ENCODE results near the gene PPP1R12B.
"Not testable (repeated sequence)": the region's sequence is repeated elsewhere in the genome, so short reads cannot be mapped to it uniquely, and the experiment has no call there.

Gene PPP1R12B

GRCh38 chr1:202405928-202406327 lies 57.4 kb downstream of the PPP1R12B start:
- no peak for DNase-seq (ENCODE audit: low spot score)

- DNase-seq (ENCODE audit: low spot score): not testable (repeated sequence)
Measured at GRCh38 chr1:202406896-202407295, 58.4 kb downstream of the PPP1R12B start.

GRCh38 chr1:202407378-202407777 lies 58.9 kb downstream of the PPP1R12B start:
- DNase-seq (ENCODE audit: low spot score): not testable (repeated sequence)

DNA sequence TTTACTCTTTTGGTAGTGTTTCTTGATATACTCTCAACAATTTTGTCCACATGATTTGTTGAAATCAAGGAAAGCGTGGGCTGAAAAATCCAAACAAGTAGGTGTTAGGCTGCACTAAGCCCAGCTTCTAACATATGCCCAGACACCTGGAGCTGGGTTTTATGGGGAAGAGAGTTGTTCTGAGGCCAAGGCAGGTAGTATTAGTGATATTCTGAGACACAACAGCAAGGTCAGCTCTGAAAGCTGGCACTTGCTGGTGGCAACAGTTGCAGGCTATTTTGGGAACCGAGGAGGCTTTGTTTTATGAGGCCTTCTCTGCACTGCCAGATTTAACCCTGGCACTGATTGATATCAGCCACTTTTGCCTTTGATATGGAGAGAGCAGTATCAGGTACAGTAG lies 61.8 kb downstream of the PPP1R12B start:
- not testable (repeated sequence) for DNase-seq (ENCODE audit: low spot score)

GRCh38 chr1:202410854-202411357 lies 62.4 kb downstream of the PPP1R12B start:
- DNase-seq (ENCODE audit: low spot score): not testable (repeated sequence)

DNA sequence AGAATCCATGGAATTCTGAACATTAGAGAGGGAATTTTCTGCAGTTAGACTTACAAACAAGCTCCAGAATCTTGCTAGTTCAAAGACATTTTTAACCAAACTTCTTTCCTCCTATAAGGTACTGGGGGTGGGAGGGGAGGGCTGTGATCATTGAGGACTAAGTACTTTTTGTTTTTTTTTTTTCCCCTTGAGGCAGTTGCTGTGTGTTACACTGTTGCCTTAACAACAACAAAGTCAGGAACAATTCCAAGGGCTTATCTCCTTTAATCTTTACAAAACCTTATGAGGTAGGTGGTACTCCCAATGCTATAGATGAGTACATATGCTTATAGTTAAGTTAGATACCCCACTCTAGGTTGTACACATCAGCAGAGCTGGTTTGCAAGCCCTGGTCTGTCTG lies 62.9 kb downstream of the PPP1R12B start:
- no peak for DNase-seq (ENCODE audit: low spot score)

DNA sequence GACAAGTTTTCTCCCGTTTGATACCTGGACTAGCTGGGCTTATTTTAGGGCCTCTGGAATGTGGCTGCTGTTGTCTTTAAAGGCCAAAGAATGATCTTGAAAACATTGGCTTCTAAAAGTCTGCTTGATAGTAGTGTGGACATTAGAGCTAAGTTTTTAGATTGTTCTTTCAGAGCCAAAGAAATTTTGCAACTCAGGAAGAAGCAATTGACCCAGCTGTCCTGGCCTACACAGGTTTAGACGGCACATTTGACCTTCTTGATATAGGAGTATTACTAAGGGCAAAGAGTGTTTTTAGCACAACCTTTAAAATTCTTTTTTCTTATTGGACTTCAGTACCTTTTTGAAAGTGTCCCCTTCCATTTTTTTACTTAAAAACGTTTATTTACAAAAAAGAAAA lies 63.9 kb downstream of the PPP1R12B start:
- not testable (repeated sequence) for DNase-seq (ENCODE audit: low spot score)

DNA sequence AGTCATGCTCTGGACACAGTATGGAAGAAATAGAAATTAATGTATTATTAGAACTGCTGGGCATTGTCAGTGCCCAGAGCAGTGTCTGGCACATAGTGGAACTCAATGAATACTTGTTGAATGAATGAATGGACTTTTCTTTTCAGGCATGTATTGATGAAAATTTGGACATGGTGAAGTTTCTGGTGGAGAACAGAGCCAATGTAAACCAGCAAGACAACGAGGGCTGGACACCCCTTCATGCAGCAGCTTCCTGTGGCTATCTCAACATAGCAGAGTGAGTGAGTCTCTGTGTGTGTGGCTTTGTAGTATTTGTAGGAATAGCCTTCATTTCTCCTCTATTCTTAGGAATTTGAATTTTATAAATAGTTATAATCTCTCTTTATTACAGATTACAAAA lies 68.1 kb downstream of the PPP1R12B start:
- DNase-seq (ENCODE audit: low spot score): no peak

- DNase-seq (ENCODE audit: low spot score): not testable (repeated sequence)
Measured at GRCh38 chr1:202417141-202417540, 68.6 kb downstream of the PPP1R12B start.

DNA sequence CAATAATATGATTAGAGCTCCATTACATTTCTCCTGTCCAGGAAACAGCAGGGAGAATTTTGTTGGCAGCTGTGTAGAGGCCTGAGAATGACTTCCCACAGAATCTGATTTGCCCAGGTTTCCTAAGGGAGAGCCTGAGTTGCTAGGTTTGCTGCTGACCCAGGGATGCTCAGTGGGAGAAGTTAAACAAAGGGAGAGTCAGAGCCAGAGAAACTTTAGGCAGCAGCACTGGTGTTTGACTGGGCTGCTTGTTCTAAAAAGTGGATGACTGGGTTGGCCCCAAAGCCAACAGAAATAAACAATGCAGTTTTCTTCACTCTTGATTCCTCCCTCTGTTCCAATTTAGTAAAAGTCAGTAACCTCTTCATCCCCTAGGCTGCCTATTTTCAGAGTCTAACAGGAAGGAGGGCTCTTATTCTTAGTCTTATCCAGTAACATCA lies 69.3 kb downstream of the PPP1R12B start:
- DNase-seq (ENCODE audit: low spot score): not testable (repeated sequence)

- not testable (repeated sequence) for DNase-seq (ENCODE audit: low spot score)
Measured at GRCh38 chr1:202419731-202420130, 71.2 kb downstream of the PPP1R12B start.

GRCh38 chr1:202420422-202421094 lies 72.1 kb downstream of the PPP1R12B start:
- not testable (repeated sequence) for DNase-seq (ENCODE audit: low spot score)

DNA sequence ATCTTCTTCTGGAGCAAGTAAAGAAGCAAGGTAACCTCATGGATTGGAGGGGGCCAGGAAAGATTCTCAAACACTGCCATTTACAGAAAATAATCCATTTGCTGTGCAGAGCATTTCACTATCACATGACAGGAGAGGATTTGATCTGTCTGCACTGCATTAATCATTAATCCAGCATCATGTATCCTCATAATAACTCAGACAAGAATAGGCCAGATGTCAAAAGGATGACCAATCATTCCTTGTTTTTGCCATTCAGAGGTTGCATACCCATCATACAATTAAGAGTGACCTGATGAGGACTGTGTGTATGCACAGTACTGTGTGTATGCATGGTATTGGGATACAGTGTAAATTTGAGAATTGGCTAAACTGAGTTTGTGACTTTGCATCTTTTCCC lies 74.2 kb downstream of the PPP1R12B start:
- not testable (repeated sequence) for DNase-seq (ENCODE audit: low spot score)

GRCh38 chr1:202424260-202424659 lies 75.8 kb downstream of the PPP1R12B start:
- not testable (repeated sequence) for DNase-seq (ENCODE audit: low spot score)

DNA sequence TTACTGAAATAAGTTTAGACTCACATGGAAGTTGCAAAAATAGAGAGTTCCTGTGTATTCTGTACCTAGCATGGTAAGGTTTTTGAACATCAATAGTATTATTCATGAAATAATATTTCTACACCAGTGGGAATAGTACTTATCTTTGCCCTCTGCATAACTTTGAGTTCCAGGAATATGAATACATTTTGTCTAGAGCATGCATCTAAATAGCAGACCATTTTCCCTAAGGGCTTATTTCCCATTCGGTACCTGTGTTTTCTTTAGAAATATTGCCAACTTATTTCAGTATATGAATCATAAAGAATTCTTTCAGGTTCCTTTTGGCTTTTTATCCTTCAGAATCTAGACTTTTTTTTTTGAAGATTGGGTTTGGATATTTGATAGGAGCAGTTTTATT lies 81.6 kb downstream of the PPP1R12B start:
- DNase-seq (ENCODE audit: low spot score): not testable (repeated sequence)

DNA sequence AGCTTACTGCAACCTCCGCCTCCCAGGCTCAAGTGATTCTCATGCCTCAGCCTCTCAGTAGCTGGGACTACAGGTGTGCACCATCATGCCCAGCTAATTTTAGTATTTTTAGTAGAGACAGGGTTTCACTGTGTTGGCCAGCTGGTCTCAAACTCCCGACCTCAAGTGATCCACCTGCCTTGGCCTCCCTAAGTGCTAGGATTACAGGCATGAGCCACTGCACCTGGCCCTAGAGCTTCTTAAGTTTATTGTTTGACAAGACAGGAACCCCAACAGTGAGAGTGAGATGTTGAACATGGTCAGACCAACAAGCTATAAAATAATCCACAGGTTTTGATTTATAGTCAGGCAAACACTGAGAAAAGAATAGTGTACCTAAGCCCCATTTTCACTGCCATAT lies 83.8 kb downstream of the PPP1R12B start:
- not testable (repeated sequence) for DNase-seq (ENCODE audit: low spot score)

- DNase-seq (ENCODE audit: low spot score): no peak
Measured at GRCh38 chr1:202433155-202434043, 84.9 kb downstream of the PPP1R12B start.

- no peak for DNase-seq (ENCODE audit: low spot score)
Measured at GRCh38 chr1:202434059-202434458, 85.6 kb downstream of the PPP1R12B start.

- DNase-seq (ENCODE audit: low spot score): no peak
Measured at GRCh38 chr1:202438393-202439174, 90.1 kb downstream of the PPP1R12B start.

DNA sequence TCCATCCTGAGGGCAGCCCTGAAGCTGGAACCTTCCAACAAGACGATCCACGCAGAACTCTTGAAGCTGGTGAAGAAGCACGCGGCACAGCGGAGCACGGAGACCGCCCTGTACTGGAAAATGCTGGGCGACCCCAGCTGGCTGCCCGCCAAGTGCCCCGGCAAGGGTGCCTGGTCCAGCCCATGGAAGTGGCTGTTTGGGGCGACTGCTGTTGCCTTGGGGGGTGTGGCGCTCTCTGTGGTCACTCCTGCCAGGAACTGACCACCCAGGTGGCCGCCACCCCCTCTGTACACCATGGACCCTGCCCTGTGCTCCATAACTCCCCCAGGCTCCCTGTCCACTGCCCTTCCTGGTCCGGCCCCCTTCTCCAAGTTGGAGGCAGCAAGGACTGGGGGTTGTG lies 90.8 kb downstream of the PPP1R12B start:
- DNase-seq (ENCODE audit: low spot score): no peak

- DNase-seq (ENCODE audit: low spot score): not testable (repeated sequence)
Measured at GRCh38 chr1:202448140-202448539, 99.6 kb downstream of the PPP1R12B start.

GRCh38 chr1:202451641-202452040 lies 103.1 kb downstream of the PPP1R12B start:
- DNase-seq (ENCODE audit: low spot score): not testable (repeated sequence)
